DMS79 (cell line): ENCODE results near the gene EIF2B5.
"Not testable (repeated sequence)": the region's sequence is repeated elsewhere in the genome, so short reads cannot be mapped to it uniquely, and the experiment has no call there.

Experiments used
- DNase-seq: peaks from one replicate; lab custom pipeline; 2025; lab: John Stamatoyannopoulos, UW

Gene EIF2B5

GRCh38 chr3:184145751-184146270 lies 10.7 kb downstream of the EIF2B5 start:
- DNase-seq: no peak

- no peak for DNase-seq
Observed at GRCh38 chr3:184148076-184148475, 12.9 kb downstream of the EIF2B5 start.

GRCh38 chr3:184149123-184149522 lies 14.0 kb downstream of the EIF2B5 start:
- no peak for DNase-seq

DNA sequence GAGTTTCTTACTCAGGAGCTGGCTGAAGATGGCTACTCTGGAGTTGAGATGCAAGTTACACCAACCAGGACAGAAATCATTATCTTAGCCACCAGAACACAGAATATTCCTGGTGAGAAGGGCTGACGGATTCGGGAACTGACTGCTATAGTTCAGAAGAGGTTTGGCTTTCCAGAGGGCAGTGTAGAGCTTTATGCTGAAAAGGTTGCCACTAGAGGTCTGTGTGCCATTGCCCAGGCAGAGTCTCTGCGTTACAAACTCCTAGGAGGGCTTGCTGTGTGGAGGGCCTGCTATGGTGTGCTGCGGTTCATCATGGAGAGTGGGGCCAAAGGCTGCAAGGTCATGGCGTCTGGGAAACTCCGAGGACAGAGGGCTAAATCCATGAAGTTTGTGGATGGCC lies 14.6 kb downstream of the EIF2B5 start:
- DNase-seq: not testable (repeated sequence)

DNA sequence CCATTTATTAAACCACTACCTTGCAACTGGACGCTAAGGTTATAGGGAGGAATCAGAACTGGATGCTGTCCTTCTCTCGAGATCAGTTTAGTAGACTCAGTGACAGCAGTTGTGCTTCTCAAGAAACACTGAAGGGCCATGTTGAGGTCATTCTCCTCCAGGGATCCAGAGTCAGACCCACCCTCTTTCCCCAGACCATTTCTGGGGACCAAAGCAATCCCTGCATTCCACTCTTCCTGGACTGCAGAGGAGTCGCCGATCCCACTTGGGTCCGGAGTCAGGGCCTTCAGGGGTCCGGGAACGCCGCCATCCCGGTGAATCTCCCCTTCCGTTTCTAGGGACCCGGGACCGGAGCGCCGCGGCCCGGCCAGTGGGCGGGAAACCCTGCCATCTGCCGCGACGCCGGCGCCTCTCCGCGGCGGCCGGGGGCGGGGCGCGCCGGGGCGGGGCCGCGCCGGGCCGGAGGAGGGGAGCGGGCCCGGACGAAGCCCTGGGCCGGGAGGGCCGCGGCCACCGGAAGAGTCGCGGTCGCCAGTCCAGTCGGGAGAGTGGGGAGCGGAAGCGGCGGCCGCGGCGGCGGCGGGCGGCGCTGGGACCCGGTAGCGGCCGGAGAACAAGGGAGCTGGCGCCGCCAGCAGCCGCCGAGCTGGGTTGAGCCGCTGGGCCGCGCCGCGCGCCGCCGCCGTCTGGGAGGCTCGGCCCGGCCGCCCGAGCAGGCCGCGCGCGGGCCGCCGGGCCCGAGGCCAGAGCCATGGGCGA lies 19.9 kb downstream of the EIF2B5 start, which contains the start of gene DVL3:
DVL3 (plus strand) TSS at position 493 of the 759 bp plus-strand sequence; CDS start at position 752, 259 bp downstream.
- peak; percentile 41 for DNase-seq

- DNase-seq: peak; percentile 21
Observed at GRCh38 chr3:184155644-184156521, 20.7 kb downstream of the EIF2B5 start.

DNA sequence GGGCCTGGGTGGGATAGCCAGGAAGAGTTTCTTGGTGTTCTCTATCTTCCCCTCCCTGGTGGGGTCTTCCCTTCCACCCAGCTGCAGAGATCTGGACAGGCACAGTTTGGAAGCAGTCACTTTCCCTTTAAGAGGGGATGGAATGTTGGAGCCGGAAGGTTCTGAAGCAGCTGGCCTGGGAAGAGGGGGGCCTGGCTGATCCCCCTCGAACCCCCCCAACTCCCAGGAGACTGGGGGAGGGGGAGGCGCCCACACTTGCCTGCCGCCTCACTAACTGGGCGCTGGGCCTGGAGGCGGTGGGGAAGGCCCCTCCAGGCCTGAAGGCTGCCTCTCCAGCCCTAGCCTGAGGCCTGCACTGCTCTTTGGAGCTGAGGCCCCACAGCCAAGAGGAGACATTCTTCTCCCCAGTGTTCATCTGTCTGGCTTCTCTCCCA lies 21.4 kb downstream of the EIF2B5 start:
- no peak for DNase-seq

- no peak for DNase-seq
Observed at GRCh38 chr3:184157206-184157605, 22.0 kb downstream of the EIF2B5 start.

GRCh38 chr3:184158404-184158803 lies 23.2 kb downstream of the EIF2B5 start:
- no peak for DNase-seq

GRCh38 chr3:184160456-184160855 lies 25.3 kb downstream of the EIF2B5 start:
- DNase-seq: no peak

DNA sequence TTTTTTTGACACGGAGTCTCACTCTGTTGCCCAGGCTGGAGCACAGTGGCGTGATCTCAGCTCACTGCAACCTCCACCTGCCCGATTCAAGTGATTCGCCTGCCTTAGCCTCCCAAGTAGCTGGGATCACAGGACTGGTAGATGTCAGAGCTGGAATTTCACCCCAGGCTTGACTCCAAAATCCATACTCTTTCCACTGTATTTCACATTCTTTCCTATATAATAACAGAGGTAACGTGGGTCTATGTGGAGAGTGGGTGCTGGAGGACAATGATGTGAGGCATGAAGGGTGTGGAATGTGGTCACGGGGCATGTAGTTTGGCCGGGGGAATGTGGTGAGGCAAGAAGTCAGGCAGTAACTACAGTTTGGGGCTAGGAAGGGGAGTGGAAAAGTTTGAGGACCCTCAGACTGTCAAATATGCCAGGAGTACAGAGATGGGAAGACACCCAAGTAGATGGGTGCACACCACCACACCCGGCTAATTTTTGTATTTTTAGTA lies 27.5 kb downstream of the EIF2B5 start:
- not testable (repeated sequence) for DNase-seq

DNA sequence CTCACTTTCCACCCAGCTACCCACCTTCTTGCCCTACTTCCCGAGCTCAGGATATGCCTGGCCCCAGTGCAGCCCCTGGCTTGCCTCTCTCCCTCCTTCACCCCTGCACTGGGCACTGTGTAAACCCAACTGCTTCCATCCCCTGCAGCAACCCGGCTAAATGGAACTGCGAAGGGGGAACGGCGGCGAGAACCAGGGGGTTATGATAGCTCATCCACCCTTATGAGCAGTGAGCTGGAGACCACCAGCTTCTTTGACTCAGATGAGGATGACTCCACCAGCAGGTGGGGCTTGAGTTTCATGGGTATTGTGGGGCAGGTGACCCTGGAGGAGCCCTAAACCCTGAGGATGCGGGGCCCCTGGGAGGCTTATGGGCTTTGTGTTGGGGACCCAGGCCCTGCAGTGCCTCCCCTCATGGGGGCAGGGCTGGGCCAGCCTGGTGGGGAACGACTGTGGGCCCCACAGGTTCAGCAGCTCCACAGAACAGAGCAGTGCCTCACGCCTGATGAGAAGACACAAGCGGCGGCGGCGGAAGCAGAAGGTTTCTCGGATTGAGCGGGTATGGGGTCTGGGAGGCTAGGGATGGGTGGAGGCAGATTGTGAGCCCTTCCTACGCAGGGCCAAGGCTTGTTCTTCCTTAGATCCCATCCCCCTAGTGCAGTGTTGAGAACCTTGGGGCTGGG lies 29.6 kb downstream of the EIF2B5 start:
- DNase-seq: no peak

DNA sequence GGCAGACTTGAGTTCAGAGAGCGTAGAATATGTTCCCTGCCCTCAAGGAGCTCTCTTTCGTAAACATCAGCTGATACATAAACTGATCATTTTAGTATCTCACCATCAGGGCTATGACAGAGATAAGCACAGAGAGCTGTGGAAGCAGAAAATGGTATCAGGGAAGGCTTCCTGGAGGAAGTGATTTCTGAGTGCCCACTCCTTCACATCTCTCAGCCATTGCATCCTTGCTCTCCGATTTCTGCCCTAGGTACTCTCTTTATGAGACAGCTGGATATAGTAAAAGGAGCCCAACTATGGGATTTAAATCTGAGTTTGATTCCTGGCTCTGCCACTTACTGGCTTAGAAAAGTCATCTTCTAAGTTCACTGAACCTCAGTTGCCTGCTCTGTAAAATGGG lies 30.4 kb downstream of the EIF2B5 start:
- no peak for DNase-seq

GRCh38 chr3:184166671-184167070 lies 31.5 kb downstream of the EIF2B5 start:
- DNase-seq: no peak

GRCh38 chr3:184167786-184168185 lies 32.6 kb downstream of the EIF2B5 start:
- no peak for DNase-seq

GRCh38 chr3:184168363-184169120 lies 33.4 kb downstream of the EIF2B5 start:
- no peak for DNase-seq

- DNase-seq: no peak
Observed at GRCh38 chr3:184169896-184170875, 35.0 kb downstream of the EIF2B5 start.

- no peak for DNase-seq
Observed at GRCh38 chr3:184171562-184171961, 36.4 kb downstream of the EIF2B5 start.

DNA sequence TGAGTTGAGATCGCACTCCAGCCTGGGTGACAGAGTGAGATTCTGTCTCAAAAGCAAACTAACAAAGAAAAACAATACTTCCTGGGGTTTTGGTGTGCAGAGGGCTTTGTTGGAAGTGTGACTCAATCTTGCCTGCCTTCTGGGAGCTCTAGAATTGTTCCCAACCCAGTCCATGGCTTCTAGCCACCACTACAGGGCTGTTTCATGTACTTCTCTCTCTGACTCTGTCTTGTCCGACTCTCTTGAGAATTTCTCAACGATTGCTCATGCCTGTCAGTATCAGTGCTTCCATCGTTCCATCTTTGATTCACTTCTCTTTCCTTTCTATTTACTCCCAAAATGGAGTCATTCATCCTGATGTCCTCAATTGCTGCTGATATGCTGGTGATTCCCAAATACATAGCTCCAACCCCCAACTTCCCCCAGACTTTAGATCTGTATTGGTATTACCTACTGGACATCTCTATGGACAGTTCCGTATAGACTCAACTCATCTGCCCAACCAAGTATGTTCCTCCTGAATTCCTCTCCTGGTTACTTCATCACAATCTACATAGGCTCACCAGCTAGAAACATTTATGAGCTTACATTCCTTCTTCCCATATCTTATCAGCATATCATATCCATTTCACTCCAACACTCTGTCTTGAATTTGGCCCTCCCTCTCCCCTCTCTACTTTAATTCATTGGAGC lies 37.7 kb downstream of the EIF2B5 start:
- DNase-seq: no peak
